Calu3 (cell line): Measurements from ENCODE around the gene TMEM270. TPM values are rescaled to one million over a fixed set of nuclear protein-coding genes. Genes with fewer than 3 reads are reported as not detected.
A peak's percentile ranks its signal among the peaks of the same experiment; 100 is the strongest.

Source experiments
- BruUV-seq: library from RNA; stranded (reverse); fragments of 400-500 nt; replicated peaks from 2 replicates; lab custom pipeline; 2021; lab: Mats Ljungman, UMichigan
- CTCF ChIA-PET: fragments of 300-600 bp; sonication (Branson Sonifier 250); formaldehyde crosslinking; loops from one replicate; lab custom pipeline; 2022; ENCODE audit warnings: antibody characterized with exemption; lab: Charles Lee
- DNase-seq: peaks from one replicate; pipeline ENCODE4 v3.0.0; 2022
- H3K27ac Mint-ChIP-seq: one replicate; pipeline ENCODE4 v1.8.0; 2022; ENCODE audit warnings: mixed read lengths; ENCODE audit not compliant: unreplicated experiment
- H3K27me3 Mint-ChIP-seq: one replicate; pipeline ENCODE4 v1.8.0; 2022; ENCODE audit warnings: mixed read lengths; ENCODE audit not compliant: unreplicated experiment
- H3K36me3 Mint-ChIP-seq: one replicate; pipeline ENCODE4 v1.8.0; 2022; ENCODE audit warnings: mild to moderate bottlenecking, moderate library complexity, mixed read lengths; ENCODE audit not compliant: insufficient read depth, unreplicated experiment
- H3K4me1 Mint-ChIP-seq: one replicate; pipeline ENCODE4 v1.8.0; 2022; ENCODE audit warnings: mild to moderate bottlenecking, low read depth, mixed read lengths; ENCODE audit not compliant: unreplicated experiment
- H3K4me3 Mint-ChIP-seq: one replicate; pipeline ENCODE4 v1.8.0; 2022; ENCODE audit warnings: mild to moderate bottlenecking, low read depth, moderate library complexity, mixed read lengths; ENCODE audit not compliant: unreplicated experiment
- H3K9me3 Mint-ChIP-seq: one replicate; pipeline ENCODE4 v1.8.0; 2022; ENCODE audit warnings: low read depth, mixed read lengths; ENCODE audit not compliant: unreplicated experiment
- CTCF ChIP-seq: fragments of 200-600 bp; IDR thresholded peaks from one replicate; pipeline ENCODE4 v1.8.0; 2022; ENCODE audit warnings: antibody characterized with exemption; ENCODE audit not compliant: unreplicated experiment
- intact Hi-C: fragments of 100-400 bp; cut with micrococcal nuclease; formaldehyde crosslinking; loops from one replicate; pipeline ENCODE4 v1.10.0; 2022; ENCODE audit not compliant: unreplicated experiment
- total RNA-seq: library from RNA; stranded (reverse); gene quantifications from 2 replicates; pipeline ENCODE4 v1.2.3, GENCODE V29; 2022

The TMEM270 gene
- total RNA-seq, 1 experiment from 2014 or later, result 0.59 TPM

- CTCF ChIA-PET, result interaction anchor here (0.6 to 1.5 kb wide), 3 partner anchors 58 to 60 kb away, joined by 3 to 4 read pairs (median 4); partner anchors contain the start of gene CLDN3
- no peak for DNase-seq
- peak overlapping the region; percentile 45 for H3K4me3 Mint-ChIP-seq
- H3K36me3 Mint-ChIP-seq, result peaks cover 53% of the 10 kb centered on the region
- no peak for TF ChIP-seq CTCF
- no peaks in the 10 kb centered on the region for H3K27me3 Mint-ChIP-seq
- H3K4me1 Mint-ChIP-seq, result peaks cover 52% of the 10 kb centered on the region
- intact Hi-C loops, result no loop called here
- no TSS peak for BruUV-seq
- no peaks in the 10 kb centered on the region for H3K9me3 Mint-ChIP-seq
- H3K27ac Mint-ChIP-seq, result peak overlapping the region; percentile 92
Observed at GRCh38 chr7:73828107-73828803, 32.7 kb upstream of the TMEM270 start.

- Mint-ChIP-seq H3K36me3 (peaks cover 60% of the 10 kb centered on the region), H3K27me3 (no peaks in the 10 kb centered on the region), H3K4me3 (peak overlapping the region; percentile 45), H3K9me3 (no peaks in the 10 kb centered on the region), H3K4me1 (peaks cover 47% of the 10 kb centered on the region), H3K27ac (peak overlapping the region; percentile 92)
- BruUV-seq, result no TSS peak
- intact Hi-C loops, result no loop called here
- CTCF ChIA-PET, result interaction anchor here (0.6 to 1.6 kb wide), 5 partner anchors 14 to 94 kb away, joined by 3 to 5 read pairs (median 4); partner anchors contain the start of gene METTL27
- no peak for DNase-seq
- no peak for TF ChIP-seq CTCF
Observed at GRCh38 chr7:73828972-73829371, 32.0 kb upstream of the TMEM270 start.

- TF ChIP-seq CTCF, result no peak
- peak; percentile 47 for DNase-seq
- Mint-ChIP-seq H3K9me3 (no peaks in the 10 kb centered on the region), H3K27me3 (no peaks in the 10 kb centered on the region), H3K4me1 (peaks cover 46% of the 10 kb centered on the region), H3K36me3 (peaks cover 62% of the 10 kb centered on the region), H3K27ac (peak overlapping the region; percentile 92), H3K4me3 (peak overlapping the region; percentile 91)
- CTCF ChIA-PET, result interaction anchor here (0.6 to 1.6 kb wide), 7 partner anchors 11 to 95 kb away, joined by 3 to 7 read pairs (median 4); partner anchors contain the start of gene METTL27
- no TSS peak for BruUV-seq
- intact Hi-C loops, result no loop called here
Observed at GRCh38 chr7:73829505-73829904, 31.5 kb upstream of the TMEM270 start.

GRCh38 chr7:73829921-73830680, 30.9 kb upstream of the TMEM270 start:
- H3K27ac Mint-ChIP-seq, result peak overlapping the region; percentile 92
- H3K4me3 Mint-ChIP-seq, result peak overlapping the region; percentile 91
- intact Hi-C loops, result loop anchor here (2.0 kb wide), 1 partner anchor 87 kb away; no protein-coding TSS in a partner anchor
- no peaks in the 10 kb centered on the region for H3K9me3 Mint-ChIP-seq
- peaks cover 58% of the 10 kb centered on the region for H3K36me3 Mint-ChIP-seq
- DNase-seq, result peak; percentile 41
- TF ChIP-seq CTCF, result no peak
- H3K27me3 Mint-ChIP-seq, result no peaks in the 10 kb centered on the region
- TSS peak; percentile 31 for BruUV-seq
- CTCF ChIA-PET, result interaction anchor here (0.9 to 1.6 kb wide), 6 partner anchors 11 to 95 kb away, joined by 3 to 7 read pairs (median 4); partner anchors contain the start of gene METTL27
- H3K4me1 Mint-ChIP-seq, result peaks cover 40% of the 10 kb centered on the region
